GM19099 (cell line): ENCODE data around the gene WDR90.
A peak's percentile ranks its signal among the peaks of the same experiment; 100 is the strongest.

Source experiments
- POLR2A ChIP-seq: IDR thresholded peaks from 3 replicates; pipeline ENCODE4 v1.6.1; 2011; ENCODE audit warnings: low read depth; ENCODE audit not compliant: insufficient read length; ENCODE audit errors: extremely low read depth

The WDR90 gene

DNA sequence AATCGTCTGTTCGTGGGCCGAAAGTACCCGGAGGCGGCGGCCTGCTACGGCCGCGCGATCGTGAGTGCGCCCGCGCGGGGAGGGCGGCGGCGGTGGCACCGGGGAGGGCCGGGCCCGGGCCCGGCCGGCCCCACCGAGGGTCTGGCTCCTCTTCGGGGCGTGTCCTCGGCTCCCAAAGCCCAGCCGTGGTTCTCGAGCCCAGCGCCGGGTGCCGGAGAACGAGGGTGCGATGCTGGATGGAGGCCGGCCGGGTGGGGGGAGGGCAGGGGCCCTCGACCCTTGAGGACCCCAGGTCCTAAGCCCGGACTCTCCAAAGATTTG is 31.4 kb downstream of the WDR90 start:
- TF ChIP-seq POLR2A, result no peak

DNA sequence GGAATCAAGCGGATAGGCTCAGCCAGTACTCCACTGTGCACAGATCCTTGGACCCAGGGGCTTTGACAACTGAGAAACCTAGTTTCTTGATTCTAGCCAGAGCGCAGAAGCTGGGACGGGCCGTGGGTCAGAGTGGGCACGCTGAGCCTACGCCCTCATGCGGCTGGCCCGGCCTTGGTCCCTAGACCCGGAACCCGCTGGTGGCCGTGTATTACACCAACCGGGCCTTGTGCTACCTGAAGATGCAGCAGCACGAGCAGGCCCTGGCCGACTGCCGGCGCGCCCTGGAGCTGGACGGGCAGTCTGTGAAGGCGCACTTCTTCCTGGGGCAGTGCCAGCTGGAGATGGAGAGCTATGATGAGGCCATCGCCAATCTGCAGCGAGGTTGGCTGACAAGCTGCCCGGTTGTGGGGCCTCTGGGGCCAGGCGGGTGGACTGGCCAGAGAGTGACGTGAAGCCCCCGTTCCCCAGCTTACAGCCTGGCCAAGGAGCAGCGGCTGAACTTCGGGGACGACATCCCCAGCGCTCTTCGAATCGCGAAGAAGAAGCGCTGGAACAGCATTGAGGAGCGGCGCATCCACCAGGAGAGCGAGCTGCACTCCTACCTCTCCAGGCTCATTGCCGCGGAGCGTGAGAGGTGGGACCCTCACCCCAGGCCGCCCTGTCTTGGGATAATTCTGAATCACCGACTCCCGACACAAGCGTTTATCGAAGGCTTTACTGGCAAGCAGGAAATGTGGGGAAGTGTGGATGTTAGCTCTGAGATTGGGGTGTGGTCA is 32.0 kb downstream of the WDR90 start:
- TF ChIP-seq POLR2A, result peak; percentile 22

DNA sequence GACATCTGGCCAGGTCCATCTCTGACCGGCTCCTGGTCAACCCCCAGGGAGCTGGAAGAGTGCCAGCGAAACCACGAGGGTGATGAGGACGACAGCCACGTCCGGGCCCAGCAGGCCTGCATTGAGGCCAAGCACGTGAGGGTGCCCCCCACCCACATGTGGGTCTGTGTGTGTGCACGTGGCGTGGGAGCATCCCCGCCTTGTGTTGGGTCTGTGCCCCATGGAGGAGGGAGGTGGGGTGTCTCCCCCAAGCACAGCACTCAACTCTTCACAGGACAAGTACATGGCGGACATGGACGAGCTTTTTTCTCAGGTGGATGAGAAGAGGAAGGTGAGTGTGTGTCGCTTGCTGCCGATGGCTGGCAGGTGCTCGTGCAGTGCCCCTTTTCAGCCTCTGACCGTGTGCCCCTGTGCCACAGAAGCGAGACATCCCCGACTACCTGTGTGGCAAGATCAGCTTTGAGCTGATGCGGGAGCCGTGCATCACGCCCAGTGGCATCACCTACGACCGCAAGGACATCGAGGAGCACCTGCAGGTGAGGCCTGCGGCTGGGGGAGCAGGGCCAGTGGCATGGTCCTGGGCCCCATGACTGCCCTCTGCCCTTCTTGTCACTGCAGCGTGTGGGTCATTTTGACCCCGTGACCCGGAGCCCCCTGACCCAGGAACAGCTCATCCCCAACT is 32.7 kb downstream of the WDR90 start:
- TF ChIP-seq POLR2A, result no peak

DNA sequence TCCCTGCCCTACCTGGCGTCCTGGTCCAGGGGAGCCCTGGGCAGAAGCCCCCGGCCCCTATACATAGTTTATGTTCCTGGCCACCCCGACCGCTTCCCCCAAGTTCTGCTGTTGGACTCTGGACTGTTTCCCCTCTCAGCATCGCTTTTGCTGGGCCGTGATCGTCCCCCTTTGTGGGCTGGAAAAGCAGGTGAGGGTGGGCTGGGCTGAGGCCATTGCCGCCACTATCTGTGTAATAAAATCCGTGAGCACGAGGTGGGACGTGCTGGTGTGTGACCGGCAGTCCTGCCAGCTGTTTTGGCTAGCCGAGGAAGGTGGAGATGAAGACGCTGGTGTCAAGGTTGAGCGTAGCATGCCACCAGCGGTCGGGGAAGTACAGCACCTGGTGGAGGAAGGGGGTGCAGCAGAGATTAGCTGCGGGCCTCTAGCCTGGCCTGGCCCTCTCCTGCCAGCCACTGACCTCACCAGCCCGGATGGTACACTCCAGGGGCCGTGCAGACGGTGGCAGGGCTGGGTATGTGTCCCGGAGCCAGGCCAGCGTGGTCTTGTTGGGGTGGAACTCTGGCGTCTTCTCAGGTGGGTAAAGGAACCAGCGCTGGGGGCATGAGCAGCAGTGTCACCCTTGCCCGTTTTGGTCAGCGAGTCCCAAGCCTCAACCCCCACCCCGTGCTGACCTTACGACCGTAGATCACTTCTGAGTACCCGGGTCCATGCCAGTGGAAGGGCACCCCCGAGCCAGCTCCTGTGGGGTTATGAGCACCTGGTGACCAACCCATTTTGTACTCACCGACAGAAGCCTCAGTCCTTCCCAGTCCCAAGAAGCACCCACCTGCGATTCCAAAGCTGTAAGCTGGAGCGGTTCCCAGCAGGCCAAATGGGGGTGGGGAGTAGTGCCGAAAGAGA is 33.6 kb downstream of the WDR90 start:
- no peak for TF ChIP-seq POLR2A

DNA sequence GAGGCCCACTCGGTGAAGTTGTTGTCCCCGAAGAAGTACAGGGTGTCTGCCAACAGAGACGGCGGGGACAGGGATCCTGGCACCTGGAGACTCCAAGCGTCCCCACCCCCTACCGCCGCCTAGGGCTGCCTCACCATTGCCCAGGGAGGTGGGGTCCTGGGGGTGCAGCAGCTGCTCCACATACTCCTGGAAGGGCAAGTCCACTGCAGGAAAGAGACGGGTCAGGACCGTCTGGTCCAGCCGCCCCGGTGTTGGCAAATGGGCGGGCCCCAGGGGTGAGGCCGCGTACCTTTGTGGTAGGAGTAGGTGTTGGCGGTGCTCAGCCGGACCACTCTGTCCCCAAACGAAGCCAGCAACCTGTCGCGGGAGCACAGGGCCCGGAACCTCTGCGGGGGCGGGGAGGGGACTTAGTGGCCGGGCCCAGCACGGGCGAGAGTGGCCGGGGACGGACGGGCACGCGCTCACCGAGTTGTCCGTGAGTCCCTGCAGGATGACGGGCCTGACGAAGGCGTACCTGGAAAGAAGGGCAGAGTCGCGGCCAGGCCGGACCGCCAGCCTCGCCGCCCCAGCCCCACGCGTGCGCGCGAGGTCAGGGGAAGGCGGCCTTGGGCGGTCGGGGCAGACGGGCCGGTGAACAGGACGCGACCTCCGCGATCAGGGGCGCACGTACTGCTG is 34.4 kb downstream of the WDR90 start:
- no peak for TF ChIP-seq POLR2A

DNA sequence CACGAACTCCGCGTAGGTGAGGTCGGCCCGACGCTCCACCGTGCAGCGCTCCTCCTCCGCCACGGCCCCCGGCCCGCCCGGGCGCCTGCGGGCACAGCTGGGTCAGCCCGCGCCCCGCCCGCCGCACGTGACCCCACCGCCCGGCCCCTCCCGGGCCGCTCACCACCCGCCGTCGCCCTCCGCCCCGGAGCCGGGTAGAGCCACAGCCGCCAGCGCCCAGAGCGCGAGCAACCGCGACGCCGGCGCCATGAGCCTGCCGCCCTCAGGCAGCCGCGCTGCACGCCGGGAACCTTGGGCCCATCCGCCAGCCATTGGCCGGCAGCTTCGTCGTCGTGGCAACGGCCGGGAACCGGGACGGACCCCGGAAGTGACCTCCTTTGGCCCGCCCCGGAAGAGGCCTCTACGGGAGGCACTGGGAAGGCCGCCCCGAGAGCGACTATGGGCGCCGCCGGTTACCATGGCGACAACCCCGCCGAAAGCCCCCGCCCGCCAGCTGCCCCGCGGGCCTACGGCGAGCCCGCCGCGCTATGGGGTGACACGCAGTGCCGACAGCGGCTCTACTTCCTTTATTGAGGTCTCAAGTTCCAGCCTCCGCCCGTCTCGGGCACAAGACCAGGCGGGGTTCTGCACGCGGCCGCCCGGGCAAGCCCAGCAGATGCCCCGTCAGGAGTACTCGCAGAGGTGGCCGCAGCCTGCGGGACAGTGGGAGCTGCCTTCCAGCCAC is 35.1 kb downstream of the WDR90 start, which contains the start of gene JMJD8:
JMJD8 (minus strand) TSS at position 264 of the 724 bp plus-strand sequence; CDS start at position 249, 15 bp downstream.
- TF ChIP-seq POLR2A, result peak; percentile 96

DNA sequence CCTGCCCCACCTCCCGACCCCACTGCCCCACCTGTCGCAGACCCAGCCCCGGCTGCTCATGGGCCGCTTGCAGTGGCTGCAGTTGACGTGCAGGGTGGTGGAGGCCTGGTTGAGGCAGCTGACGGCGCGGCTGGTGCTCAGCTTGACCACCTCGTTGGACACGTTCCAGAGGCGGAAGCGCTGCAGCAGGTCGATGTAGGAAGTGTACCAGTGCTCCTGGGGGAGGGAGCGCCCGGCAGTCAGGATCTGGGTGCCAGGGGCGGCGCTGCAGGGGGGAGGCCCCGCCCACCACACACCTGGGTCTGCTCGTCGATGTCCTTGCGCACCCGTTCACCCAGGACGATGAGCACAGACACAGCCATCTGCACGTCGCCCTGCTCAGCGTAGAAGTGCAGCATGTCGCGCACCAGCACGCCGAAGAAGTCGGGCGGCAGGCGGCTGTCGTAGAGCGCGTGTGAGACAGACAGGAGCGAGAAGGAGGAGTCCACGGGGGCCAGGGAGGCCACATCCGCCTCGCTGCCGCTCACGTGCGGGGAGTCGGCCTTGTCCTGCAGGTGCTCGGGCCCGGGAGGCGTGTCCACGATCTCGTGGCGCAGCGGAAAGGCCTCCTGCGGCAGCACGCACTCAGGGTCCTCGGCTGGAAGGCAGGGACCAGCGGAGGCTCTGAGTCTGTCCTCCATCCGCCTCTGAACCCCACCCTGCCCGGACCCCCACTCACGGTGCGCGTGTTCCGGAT is 36.0 kb downstream of the WDR90 start:
- TF ChIP-seq POLR2A, result no peak

DNA sequence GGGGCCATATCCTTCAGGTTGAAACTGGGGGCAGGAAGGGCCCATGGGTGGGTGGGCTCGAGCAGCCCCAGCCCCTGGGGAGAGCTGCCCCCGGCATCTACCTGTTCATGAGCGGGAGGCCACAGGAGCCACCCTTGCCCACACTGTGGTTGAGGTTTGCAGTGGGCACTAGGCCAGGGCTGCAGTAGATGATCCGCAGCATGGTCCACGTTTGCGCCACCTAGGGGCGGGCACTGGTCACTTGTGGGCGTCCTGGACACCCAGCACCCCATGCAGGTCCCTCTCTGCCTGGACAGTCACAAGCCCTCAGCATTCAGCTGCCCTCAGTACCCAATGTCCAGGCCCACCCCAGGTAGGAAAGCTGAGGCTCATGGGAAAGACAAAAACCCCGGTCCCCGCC is 36.8 kb downstream of the WDR90 start:
- TF ChIP-seq POLR2A, result no peak

DNA sequence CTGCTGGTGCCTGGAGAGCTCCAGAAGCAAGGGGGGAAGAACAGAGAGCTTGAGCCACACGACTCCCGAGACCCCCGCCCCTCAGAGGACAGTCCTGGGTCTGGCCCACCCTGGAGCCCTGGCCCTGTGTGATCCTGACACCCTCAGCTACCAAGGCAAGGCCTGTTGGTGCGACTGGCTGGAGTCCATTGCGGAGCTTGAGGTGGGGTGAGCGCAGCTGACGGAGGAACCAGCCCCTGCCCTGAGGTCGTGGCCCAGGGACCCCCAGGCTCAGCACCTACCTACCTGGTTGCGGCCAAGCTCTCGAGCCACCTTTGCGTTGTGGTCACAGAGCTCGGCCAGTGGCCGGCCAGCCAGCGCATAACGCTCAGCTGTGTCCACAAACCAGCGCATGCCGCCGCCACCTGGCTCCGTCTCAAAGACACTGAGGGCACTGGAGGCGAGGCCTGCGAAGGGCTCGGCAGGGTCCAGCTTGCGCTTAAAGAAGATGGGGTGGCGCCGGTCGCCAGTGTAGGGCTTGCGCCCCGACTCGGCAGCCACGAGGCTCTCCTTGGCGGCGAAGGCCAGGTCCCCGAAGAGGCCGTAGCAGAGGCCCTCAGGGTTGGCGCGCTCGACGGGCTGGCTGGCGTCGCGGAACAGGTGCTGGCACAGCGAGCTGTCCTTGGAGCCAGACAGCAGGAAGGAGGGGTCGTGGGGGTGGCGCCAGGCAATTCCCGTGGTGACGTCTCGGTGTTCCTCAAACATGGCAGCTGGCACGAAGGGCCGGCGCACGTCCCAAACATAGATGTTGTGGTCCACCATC is 37.5 kb downstream of the WDR90 start:
- TF ChIP-seq POLR2A, result no peak

DNA sequence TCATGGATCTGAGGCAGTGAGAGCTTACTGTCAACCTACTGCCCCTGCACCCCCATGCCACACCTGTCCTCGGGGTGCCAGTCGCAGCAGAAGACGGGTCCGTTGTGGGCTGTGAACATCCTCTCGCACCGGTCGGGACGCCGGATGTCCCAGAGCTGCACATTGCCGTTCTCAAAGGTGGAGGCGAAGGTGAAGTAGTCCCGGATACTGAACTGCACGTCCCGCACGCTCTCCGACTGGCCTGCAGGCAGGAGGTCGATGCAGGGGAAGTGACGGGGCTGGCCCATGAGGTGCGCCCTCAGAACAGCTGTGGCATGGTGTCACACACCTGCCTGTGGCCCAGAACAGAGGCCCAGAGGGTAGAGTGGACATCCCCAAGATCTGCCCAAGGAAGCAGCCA is 38.3 kb downstream of the WDR90 start:
- TF ChIP-seq POLR2A, result no peak

DNA sequence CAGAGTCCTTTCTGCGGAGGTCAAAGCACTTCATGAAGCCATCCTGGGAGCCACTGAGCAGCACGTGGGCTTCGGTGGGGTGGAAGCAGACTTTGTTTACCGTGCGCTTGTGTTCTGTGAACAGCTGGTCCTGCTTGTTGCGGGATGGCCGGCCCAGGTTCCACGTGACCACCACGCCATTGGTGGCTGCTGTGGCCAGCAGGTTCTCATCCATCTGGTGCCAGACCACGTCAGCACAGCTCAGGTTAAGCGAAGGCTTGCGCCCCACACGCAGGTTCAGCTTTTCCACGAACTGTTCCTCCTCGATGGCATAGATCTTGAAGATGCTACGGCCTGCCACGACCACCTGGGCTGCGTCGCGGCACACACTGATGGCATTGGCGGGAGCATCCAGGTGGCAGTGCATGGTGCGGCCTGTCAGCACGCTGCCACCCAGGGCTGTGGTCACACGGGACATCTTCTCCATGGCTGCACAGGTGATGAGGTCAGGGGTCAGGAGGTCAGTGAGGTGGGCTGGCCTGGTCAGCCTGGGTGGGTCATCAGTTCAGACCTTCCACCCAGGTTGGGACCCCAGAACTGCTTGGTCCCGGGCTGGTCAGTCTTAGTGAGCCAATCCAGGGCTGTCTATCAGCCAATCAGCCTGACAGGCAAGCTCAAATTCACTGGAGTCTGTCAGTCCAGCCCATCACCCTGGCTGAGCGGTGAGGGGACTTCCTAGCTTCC is 40.2 kb downstream of the WDR90 start:
- TF ChIP-seq POLR2A, result no peak
